HG02852 (cell line): ENCODE data around the gene BCAS3.

Source experiments
- ATAC-seq: cut with Tn5 transposase; IDR thresholded peaks from one replicate; pipeline ENCODE4 v1.9.1; 2021; ENCODE audit warnings: mild to moderate bottlenecking, moderate library complexity; ENCODE audit not compliant: unreplicated experiment

The BCAS3 gene

DNA sequence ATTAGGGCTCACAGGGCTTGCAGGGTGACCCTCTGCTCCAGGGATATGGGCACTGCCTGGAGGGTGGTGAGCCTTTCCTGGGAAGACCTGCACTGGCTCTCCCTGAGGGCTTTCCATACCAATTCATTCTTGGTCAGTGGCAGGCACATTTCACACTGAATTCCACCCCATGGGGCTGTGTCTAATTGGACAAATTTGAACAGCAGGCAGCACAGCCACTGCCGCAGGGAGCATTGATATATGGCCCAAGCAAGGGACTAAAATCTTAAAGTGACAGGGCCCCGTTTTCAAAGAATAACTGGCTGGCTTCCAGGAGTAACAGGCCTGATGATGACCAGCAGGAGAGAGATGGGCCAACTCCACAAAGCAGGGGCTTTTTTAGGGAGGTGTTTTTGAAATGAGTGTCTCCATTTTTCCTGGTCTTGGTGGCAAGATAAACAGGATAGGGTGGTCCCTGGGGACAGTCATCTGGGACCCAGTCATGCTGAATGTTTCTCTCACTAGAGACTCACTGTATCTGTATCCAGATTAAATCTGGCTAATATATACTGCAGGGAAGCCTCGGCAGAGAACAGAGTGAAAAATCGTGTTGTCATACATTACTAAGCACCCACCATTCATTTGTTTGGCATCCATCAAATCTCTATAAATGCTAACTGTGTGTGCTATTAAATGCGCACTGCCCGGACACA, 647.9 kb downstream of the BCAS3 start:
- ATAC-seq, result no peak

DNA sequence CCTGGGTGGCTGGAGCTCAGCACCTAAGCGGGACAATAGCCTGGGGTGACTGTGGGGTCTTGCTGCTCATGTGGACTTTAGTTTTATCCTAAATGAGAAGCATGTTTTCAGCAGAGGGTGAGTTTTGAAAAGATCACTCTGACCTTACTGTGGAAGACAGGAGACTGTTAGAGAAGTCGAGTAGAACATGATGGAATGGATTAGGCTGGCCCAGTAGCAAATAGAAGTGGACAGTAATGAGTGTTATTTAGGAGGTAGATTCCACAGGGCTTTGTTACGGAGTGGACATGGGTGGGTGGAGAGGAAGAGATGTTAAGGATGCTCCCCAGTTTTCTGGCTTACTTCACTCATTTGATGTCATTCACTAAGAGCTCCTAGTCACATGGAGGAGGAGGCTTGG, 648.7 kb downstream of the BCAS3 start:
- ATAC-seq, result no peak

GRCh38 chr17:61328351-61328750, 650.7 kb downstream of the BCAS3 start:
- no peak for ATAC-seq

- no peak for ATAC-seq
Measured at GRCh38 chr17:61330174-61331150, 652.8 kb downstream of the BCAS3 start.

DNA sequence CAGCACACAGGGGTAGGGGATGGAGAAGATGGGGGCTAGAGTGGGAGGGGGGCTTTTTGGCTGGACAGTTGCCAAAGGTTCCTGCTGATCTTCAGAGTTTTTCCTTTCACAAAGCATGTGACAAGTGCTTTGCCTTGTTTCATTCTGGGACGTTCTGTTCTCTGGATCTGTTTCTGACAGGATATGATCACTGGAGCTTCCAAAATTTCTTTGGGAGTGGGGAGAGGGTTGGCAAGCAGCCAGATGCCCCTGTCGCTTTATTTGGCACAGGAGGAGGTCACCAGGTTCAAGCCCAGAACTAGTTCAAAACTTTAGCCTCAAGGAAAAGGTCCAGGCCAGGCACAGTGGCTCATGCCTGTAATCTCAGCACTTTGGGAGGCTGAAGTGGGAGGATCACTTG, 653.5 kb downstream of the BCAS3 start:
- no peak for ATAC-seq

DNA sequence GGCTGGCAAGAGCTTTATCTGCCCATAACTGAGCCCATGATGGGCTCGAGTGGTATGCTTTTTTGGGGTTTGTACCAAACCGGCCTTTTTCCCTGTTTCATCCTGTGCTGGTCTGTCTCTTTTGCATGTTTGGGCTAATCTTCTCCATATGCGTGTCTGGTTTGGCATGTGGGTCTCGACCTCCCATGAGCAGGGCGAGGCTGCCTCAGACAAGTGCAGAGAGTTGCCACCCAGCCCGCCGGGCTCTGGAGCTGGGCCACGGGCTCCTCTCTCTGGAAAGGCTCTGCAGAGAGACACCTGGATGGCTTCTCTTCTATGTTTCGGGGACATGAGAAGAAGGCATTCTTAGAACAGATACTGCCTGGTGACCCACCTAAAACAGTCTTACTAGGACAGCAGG, 654.2 kb downstream of the BCAS3 start:
- ATAC-seq, result no peak

DNA sequence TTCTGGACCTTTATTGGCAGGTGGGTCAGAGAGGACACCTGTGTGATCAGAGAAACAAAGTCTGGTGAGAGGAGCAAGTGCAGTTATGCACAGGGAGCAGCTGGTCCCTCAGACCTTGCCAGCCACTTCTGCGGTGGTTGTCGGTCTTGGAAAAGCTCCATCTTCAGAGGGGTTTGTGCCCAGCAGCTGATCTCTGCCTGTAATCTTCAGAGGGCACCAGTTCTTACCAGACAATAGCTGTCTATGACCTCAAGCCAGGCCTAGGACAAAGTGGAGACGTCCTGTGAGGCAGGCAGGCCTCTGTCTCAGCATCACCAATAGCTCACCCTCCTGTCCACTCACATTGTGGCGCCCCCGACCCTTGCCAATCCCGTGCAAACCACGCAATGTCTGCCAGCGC, 655.5 kb downstream of the BCAS3 start:
- ATAC-seq, result no peak

GRCh38 chr17:61334673-61335072, 657.0 kb downstream of the BCAS3 start:
- ATAC-seq, result no peak

DNA sequence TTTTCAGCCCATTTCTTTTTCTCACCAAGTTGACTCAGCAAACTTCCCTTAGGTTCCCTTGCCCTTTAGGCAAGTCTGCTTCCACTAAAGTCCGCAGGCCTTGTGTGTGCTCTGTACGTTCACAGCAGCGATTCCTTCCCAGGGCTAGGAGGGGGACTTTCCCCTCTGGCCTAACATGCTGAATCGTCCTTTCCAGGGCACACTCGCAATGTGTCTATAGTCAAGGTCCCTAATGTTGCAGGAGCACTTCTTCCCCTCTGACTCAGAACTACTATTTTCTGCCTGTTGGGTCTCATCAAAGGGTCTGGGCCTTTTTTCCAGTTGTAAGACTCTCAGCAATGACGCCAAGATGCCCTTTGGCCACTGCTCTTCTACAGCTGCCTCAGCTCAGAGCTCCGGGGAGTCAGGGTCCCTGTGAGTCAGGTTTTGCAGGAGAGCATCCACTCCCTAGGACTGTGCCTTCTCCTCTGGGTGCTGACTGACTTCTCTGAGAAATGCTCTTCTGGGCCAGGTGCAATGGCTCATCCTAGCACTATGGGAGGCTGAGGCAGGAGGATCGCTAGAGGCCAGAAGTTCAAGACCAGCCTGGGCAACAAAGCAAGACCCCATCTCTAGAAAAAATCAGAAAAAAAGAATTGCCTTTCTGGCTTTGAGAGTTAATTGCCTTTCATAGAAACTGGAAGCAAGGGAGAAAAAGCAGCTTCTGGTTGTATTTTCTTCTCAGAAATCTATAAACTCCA, 657.6 kb downstream of the BCAS3 start:
- ATAC-seq, result no peak

DNA sequence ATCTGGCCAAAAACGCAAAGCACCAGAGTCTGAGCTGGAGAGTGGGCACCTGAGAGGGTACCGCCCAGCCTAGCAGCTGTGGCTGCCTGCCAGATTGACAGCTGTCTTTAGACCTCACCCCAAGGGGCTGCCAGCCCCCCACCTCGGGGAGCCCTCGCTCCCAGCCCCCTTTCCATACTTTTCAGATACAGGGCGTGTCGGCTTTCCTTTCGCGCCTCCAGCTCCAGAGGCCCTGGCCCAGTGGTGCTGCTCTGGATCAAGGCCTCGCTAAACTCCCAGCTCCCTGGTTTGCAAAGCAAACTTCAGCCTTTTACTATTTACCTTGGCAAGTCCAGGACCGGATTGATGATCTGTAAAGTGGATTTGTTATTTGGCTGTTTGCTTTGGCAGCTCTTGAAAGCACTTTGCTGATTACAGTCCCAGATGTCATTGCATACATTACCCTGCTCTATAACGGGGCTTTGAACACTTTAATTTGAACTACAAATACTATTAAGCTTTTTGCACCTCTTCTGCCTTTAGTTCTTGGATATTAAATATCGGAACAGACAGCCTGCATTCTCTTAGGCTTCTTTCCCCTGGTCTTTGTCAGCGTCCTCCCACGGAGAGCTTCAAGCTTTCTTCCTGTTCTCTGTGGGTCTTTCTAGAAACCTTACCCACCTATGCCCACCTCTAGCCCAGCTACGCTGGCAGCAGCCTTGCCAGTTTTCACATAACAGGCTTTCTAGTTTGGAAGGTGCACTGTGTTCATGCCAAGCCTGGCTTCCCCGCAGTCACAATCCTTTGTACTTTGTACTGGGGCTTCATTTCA, 658.4 kb downstream of the BCAS3 start:
- no peak for ATAC-seq

DNA sequence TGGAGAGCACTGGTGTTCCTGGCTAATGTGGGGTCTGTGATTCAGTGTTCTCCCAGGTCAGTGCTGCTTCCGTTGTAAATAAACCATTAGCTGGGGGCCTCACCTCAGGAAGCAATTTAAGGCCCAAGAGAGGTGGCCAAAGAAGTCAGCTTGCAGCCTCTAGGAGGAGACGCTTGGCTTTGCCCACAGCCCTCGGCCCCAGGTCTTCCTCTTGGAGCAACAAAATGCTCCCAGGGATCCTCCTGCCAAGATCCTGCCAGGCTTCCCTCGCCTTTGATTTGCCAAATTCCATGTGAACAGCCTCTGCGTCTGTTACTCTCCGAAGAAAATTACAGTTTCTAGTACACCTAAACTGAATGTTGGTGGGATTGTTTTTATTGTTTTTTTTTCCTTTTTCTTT, 659.6 kb downstream of the BCAS3 start:
- ATAC-seq, result no peak

- ATAC-seq, result no peak
Measured at GRCh38 chr17:61338000-61338798, 660.5 kb downstream of the BCAS3 start.

- ATAC-seq, result no peak
Measured at GRCh38 chr17:61338874-61339478, 661.3 kb downstream of the BCAS3 start.

DNA sequence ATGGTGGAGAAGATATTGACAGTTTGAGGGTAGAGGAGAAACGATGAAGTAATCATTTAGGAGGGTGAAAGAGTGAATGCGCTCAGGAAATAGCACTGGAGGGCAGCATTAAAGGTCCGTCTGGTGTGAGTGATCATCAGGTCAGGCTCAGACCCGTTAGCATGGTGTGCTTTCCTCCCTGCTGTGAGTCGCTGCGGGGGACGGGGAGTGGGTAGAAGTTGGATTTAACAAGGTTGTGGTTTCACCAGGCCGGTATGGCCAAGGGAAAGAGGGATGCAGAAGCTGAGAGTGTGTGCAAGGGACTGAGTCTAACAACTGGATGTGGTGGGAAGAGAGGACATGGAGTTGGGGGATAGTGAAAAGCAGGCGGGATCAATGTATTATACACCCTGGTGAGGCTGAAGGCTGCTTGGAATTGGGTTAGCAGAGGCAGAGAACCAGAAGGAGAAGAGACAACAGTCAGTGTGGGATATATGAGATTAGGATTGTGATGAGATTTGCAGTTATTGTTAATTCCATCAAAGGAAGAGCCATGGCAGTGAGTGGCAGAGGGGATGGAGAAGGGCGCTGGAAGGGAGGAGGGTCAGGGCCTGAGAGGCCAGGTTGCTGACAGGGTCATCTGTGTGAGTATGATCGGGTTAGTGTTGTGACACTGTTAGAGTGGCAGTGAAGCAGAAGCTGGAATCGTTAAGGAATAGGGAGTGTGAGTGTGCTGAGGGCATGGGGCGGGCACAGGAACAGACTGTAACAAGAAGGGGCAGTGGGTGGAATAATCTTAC, 663.0 kb downstream of the BCAS3 start:
- no peak for ATAC-seq

DNA sequence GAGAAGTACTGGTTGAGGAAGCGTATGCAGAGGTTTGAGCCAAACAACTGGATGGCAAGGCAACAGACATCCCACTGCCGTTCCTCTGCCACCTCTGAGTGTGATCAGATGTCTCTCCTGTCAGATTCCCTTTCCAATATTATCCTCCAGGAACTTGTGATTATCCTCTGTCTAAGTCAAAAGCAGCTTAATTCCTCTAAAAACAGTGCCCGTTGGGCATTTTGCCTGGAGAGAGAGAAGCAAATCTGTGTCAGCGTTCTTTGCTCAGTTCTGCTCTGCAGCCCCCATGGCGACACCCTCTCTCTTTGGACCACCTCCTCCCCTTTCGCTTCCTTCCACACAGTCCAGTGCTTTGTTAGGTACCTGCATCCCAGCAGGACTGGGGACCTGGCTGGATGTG, 665.9 kb downstream of the BCAS3 start:
- ATAC-seq, result no peak

DNA sequence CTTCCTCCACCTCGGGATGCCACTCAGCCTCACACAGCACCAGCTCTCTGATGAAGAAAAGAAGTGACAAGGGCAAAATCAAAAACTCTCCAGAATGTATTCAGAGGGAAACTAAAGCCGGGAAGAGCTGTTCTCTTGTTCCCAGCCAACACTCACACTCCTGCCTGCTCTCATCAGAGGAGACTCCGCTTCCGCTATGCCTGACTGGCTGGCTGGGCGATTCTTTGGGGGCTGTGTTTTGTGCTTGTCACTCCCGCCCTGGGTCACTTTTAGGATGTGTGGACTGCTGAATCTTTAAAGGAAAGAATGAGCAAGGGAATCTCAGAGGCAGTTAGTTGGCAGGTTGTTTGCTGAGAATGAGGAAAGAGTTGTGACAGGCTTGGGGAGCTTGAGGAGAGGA, 667.4 kb downstream of the BCAS3 start:
- ATAC-seq, result no peak

GRCh38 chr17:61345825-61346666, 668.4 kb downstream of the BCAS3 start:
- no peak for ATAC-seq

GRCh38 chr17:61349350-61349749, 671.7 kb downstream of the BCAS3 start:
- no peak for ATAC-seq
